Sigmoid colon (tissue), 4 donors: Measurements from ENCODE around the gene SMU1.

Experiments
- CTCF ChIP-seq, 4 experiments: fragments of 450-650 bp in 3 of 4; fragments of 200-600 bp in 1 of 4; IDR thresholded peaks; one replicate each; pipeline ENCODE4 v1.5.1; 2016 to 2019; ENCODE audit warnings: antibody characterized with exemption in 4 of 4, mild to moderate bottlenecking in 3 of 4, moderate library complexity in 2 of 4
- POLR2A ChIP-seq, 2 donors: fragments of 450-650 bp; IDR thresholded peaks; one replicate each; pipeline ENCODE4 v1.6.1; 2016; ENCODE audit warnings: antibody characterized with exemption in 2 of 2, mild to moderate bottlenecking in 2 of 2, moderate library complexity in 2 of 2
- POLR2AphosphoS5 ChIP-seq, 4 donors: sonication (generic); formaldehyde crosslinking; IDR thresholded peaks; one replicate each; pipeline ENCODE4 v1.6.1; 2017; ENCODE audit warnings: antibody characterized with exemption in 4 of 4

GRCh38 chr9:33043671-33044070 is 32.8 kb downstream of the SMU1 start:
- TF ChIP-seq CTCF (IDR thresholded peaks at IDR 0.05) (no peak), POLR2AphosphoS5 (IDR thresholded peaks at IDR 0.05) (no peak), POLR2A (IDR thresholded peaks at IDR 0.05) (no peak)
